OCI-LY3 (cell line): ENCODE measurements around the gene FSTL4.

Source experiments
- CTCF ChIP-seq: fragments of 200-600, 300-600 bp; sonication (generic); IDR thresholded peaks from 2 replicates; pipeline ENCODE4 v1.5.1; 2014; ENCODE audit warnings: antibody characterized with exemption, low read length, low read depth
- EZH2phosphoT487 ChIP-seq: fragments of 200-600 bp; shearing (Covaris generic); IDR thresholded peaks from 2 replicates; pipeline ENCODE4 v1.6.1; 2018; ENCODE audit warnings: antibody characterized with exemption, mixed run types, low read depth

DNA sequence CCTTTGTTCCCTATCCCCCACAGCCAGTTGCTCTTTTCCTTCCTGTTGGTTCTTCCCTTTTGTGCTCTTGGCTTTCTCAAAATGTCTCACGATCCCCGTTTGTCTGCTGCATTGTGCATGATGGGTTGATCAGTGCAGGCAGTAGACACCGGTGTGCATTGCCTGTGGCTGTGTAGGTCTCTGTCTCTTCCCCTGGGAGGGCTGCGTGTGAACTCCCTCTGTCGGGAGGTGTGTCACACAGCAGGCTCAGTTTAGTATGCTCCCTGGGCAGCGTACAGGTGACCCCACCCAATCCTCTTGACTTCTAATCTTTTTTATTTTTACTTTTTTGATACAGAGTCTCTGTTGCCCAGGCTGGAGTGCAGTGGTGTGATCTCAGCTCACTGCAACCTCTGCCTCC is 265.3 kb downstream of the FSTL4 start:
- no peak for TF ChIP-seq EZH2phosphoT487
- TF ChIP-seq CTCF = peak; percentile 51
